ENCODE measurements around the gene NPTN. TPM values are rescaled to one million over a fixed set of nuclear protein-coding genes. Genes with fewer than 3 reads are reported as not detected.

The NPTN gene
- total and polyA plus RNA-seq, 9 of the 15 experiments (the other 6 are each of a cell fraction or from before 2014, with no cell fraction given) = 9.6 to 48.5 (median 21.7) TPM

GRCh38 chr15:73631915-73632669 lies 1.1 kb downstream of the NPTN start (continued):
- TF ChIP-seq ZFP30 (CRISPR knock-in tag; IDR thresholded peaks at IDR 0.05; ENCODE audit: borderline replicate concordance) (no peak), LARP7 (IDR thresholded peaks at IDR 0.05) (0 out of 2 replicates have a peak, but pooled peaks have one; percentile 27), SPI1 (IDR thresholded peaks at IDR 0.05; ENCODE audit: borderline replicate concordance, low read depth, low read length) (peak; percentile 43; the same call in 1 of the 2 replicates), ZBTB40 (IDR thresholded peaks at IDR 0.05) (peak; percentile 13; the same call in 1 of the 2 replicates), ZBTB40 (CRISPR knock-in tag; IDR thresholded peaks at IDR 0.05) (no peak)
